K562 (cell line): ENCODE measurements around the gene DCAF17. TPM values are rescaled to one million over a fixed set of nuclear protein-coding genes. Genes with fewer than 3 reads are reported as not detected.

Source experiments
- CHD7 ChIP-seq: fragments of 200-600 bp; sonication (generic); IDR thresholded peaks from one replicate; pipeline ENCODE4 v1.6.1; 2012; ENCODE audit warnings: mild to moderate bottlenecking, low read depth, low read length, inconsistent platforms
- DDX20 ChIP-seq: fragments of 450-650 bp; IDR thresholded peaks from 2 replicates; pipeline ENCODE4 v1.6.1; 2016; ENCODE audit warnings: missing genetic modification characterization, low read depth, mild to moderate bottlenecking, missing compliant biosample characterization, moderate library complexity
- HDAC1 ChIP-seq, 2 experiments: fragments of 450-650 bp; IDR thresholded peaks; 2 replicates each; pipeline ENCODE4 v1.6.1; 2016 to 2017; ENCODE audit warnings: inconsistent platforms in 1 of 2, mild to moderate bottlenecking in 1 of 2, moderate library complexity in 1 of 2
- HDGF ChIP-seq: fragments of 450-650 bp; IDR thresholded peaks from 2 replicates; pipeline ENCODE4 v1.6.1; 2016
- SMARCE1 ChIP-seq: fragments of 450-650 bp; IDR thresholded peaks from 2 replicates; pipeline ENCODE4 v1.7.1; 2016; ENCODE audit warnings: mild to moderate bottlenecking
- TAF9B ChIP-seq: fragments of 450-650 bp; IDR thresholded peaks from 2 replicates; pipeline ENCODE4 v1.6.1; 2018; ENCODE audit warnings: mild to moderate bottlenecking; ENCODE audit not compliant: partially characterized antibody
- ZBTB49 ChIP-seq: sonication (generic); formaldehyde crosslinking; IDR thresholded peaks from 2 replicates; pipeline ENCODE4 v1.8.0; 2022; ENCODE audit warnings: missing genetic modification reagents, mild to moderate bottlenecking, borderline replicate concordance
- ZBTB5 ChIP-seq: fragments of 450-650 bp; IDR thresholded peaks from 2 replicates; pipeline ENCODE4 v1.6.1; 2017; ENCODE audit warnings: antibody characterized with exemption
- ZNF57 ChIP-seq: fragments of 450-650 bp; formaldehyde crosslinking; IDR thresholded peaks from 2 replicates; pipeline ENCODE4 v1.4.0; 2020; ENCODE audit warnings: mild to moderate bottlenecking, moderate library complexity
- polyA plus RNA-seq, 8 experiments: library from polyadenylated mRNA; depleted of rRNA in 4 of 8; stranded (reverse) in 5 of 8; unstranded in 3 of 8; fragments of >200 nt; fragmentation: Nextera tagmentation in 2 of 8; fragmentation: Illumina TruSeq in 1 of 8; extraction: Ambion mirVana in 2 of 8; extraction: Trizol in 1 of 8; gene quantifications; 2 replicates each; pipeline versions ENCODE4 v1.2.1 to v1.2.3, GENCODE V29; 2011 to 2014; ENCODE audit warnings: inconsistent platforms in 1 of 8, missing spikeins in 1 of 8
- total RNA-seq, 7 experiments: library from RNA; depleted of rRNA in 6 of 7; stranded (reverse); fragments of >200 nt in 6 of 7; fragmentation: Illumina TruSeq in 2 of 7; extraction: Trizol in 2 of 7; gene quantifications; 2 replicates each; pipeline versions ENCODE4 v1.2.1 to v1.2.3, GENCODE V29; 2011 to 2021; ENCODE audit warnings: low replicate concordance in 1 of 7
- TF ChIP-seq, protein P1 (sequence below), 2 experiments: fragments of 450-650 bp; IDR thresholded peaks; 2 replicates each; pipeline ENCODE4 v1.6.1; 2016

Gene DCAF17
- total and polyA plus RNA-seq, 9 of the 15 experiments (the other 6 are each of a cell fraction or from before 2014, with no cell fraction given): 10.0 to 38.5 (median 27.1) TPM

DNA sequence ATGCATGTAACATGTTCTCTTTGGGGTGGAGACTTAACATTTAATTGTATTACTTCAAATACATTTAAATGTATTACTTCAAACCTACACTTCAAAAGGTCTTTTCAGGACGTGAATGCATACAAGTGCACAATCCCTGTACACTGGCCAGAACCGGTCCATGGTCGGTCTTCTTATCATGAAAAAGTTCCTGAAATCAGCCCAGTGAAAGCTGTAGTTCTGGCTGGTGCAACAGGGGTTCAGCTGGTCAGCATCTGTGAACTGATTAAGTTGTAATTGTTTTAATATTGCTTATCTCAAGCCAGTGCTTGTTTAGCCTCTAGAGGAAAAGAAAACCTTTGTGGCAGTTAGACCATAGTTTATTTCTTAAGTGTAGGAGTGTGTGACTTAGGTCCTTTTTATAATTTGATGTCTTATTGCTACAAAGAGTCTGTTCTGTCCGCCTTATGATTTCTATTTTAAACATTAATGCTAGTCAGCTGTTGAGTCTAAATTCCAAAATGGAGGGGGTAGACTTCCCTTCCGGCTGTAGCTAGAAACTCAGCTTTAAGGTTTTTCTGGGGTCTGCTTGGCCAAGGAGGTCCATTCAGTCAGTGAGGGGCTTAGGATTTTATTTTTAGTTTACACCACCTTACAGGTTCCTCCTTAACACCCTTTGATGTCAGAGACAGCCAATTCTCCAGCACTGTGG, 87.5 kb downstream of the DCAF17 start (continued):
- no peak for TF ChIP-seq ZBTB5
- no peak for TF ChIP-seq TAF9B
- TF ChIP-seq, protein P1, sequence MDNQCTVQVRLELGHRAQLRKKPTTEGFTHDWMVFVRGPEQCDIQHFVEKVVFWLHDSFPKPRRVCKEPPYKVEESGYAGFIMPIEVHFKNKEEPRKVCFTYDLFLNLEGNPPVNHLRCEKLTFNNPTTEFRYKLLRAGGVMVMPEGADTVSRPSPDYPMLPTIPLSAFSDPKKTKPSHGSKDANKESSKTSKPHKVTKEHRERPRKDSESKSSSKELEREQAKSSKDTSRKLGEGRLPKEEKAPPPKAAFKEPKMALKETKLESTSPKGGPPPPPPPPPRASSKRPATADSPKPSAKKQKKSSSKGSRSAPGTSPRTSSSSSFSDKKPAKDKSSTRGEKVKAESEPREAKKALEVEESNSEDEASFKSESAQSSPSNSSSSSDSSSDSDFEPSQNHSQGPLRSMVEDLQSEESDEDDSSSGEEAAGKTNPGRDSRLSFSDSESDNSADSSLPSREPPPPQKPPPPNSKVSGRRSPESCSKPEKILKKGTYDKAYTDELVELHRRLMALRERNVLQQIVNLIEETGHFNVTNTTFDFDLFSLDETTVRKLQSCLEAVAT (IDR thresholded peaks at IDR 0.05): no peak
- TF ChIP-seq HDAC1 (IDR thresholded peaks at IDR 0.05): no peak; a peak in 1 of 4 replicates
- no peak for TF ChIP-seq HDGF
- TF ChIP-seq CHD7: no peak
- TF ChIP-seq SMARCE1: no peak; the same call in 1 of the 2 replicates
- TF ChIP-seq ZBTB49: no peak
- no peak for TF ChIP-seq ZNF57 (CRISPR knock-in tag)
- no peak for TF ChIP-seq DDX20 (tag)
